PC-3 (cell line): Measurements from ENCODE around the gene AVEN.
"Not testable (repeated sequence)": the region's sequence is repeated elsewhere in the genome, so short reads cannot be mapped to it uniquely, and the experiment has no call there.

Source experiments
- CTCF ChIP-seq: fragments of 300-600 bp; sonication (generic); conservative IDR thresholded peaks from 2 replicates; pipeline ENCODE4 v1.5.1; 2017; ENCODE audit warnings: antibody characterized with exemption, low read depth, mild to moderate bottlenecking, low read length
- EZH2 ChIP-seq: fragments of 300-600 bp; sonication (generic); IDR thresholded peaks from one replicate; pipeline ENCODE4 v1.6.1; 2017; ENCODE audit warnings: antibody characterized with exemption, mild to moderate bottlenecking, low read length; ENCODE audit not compliant: unreplicated experiment

GRCh38 chr15:34018738-34019137, 20.3 kb downstream of the AVEN start:
- not testable (repeated sequence) for TF ChIP-seq CTCF, EZH2
